ENCODE measurements around the gene COL20A1. TPM values are rescaled to one million over a fixed set of nuclear protein-coding genes. Genes with fewer than 3 reads are reported as not detected.

The COL20A1 gene
- total and polyA plus RNA-seq, 2 donors (not counting 1 experiment from before 2014, with no cell fraction given) = not detected

DNA sequence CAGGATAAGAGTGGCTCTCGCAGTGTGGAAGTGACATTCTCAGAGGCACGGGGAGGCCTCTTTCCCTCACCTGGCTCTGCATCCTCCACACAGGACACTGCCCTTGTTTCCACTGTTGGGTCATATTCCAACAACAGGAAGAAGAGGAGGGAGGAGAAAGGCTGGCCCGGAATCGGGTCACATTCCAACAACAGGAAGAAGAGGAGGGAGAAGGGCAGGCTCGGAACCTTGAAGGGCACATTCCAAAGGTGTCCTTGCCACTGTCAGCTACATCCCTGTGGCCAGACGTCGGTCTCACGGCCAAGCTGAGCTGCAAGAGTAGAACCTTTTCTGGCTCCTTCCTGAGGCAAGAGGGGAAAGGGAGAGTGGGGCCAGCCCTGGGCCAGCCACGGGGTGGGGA lies 42.7 kb downstream of the COL20A1 start:
- WGBS (ENCODE audit: insufficient coverage) = 56% methylated on average over 7 of the region's 9 CpGs
- Histone ChIP-seq H3K27ac (ENCODE audit: low read length in 2 of 2) (no peak overlapping the region), H3K36me3 (replicated peaks in 1 of 2; ENCODE audit: control extremely low read depth in 1 of 2, control insufficient read depth in 1 of 2, extremely low read depth in 1 of 2, insufficient read depth in 2 of 2, low read length in 1 of 2) (no peaks in the 10 kb centered on the region), H3K4me1 (ENCODE audit: control insufficient read depth in 2 of 2, insufficient read depth in 2 of 2, low read length in 2 of 2) (no peaks in the 10 kb centered on the region), H3K9me3 (ENCODE audit: control extremely low read depth in 1 of 3, control insufficient read depth in 2 of 3, insufficient read depth in 1 of 3, low read length in 2 of 3) (peaks cover 0 to 33% (median 0%) of the 10 kb centered on the region in 3 donors), H3K79me2 (ENCODE audit: control insufficient read depth, insufficient read depth, low read length) (no peaks in the 10 kb centered on the region), H2AFZ (ENCODE audit: insufficient read depth, low read depth, low read length, poor library complexity, severe bottlenecking) (no peak overlapping the region), H3K4me3 (ENCODE audit: control extremely low read depth in 1 of 5, extremely low read depth in 1 of 5, insufficient read depth in 1 of 5, low read depth in 2 of 5, low read length in 4 of 5) (no peak overlapping the region), H4K20me1 (ENCODE audit: control insufficient read depth, insufficient read depth, low read length, poor library complexity, severe bottlenecking) (no peaks in the 10 kb centered on the region), H3K9ac (ENCODE audit: low read length) (no peak overlapping the region), H3K27me3 (replicated peaks in 1 of 4; ENCODE audit: control extremely low read depth in 1 of 4, control insufficient read depth in 3 of 4, insufficient read depth in 4 of 4, low read length in 3 of 4) (peaks cover 0 to 2% (median 0%) of the 10 kb centered on the region in 4 experiments), H3K4me2 (replicated peaks; ENCODE audit: low read depth, low read length, poor library complexity, severe bottlenecking) (no peak overlapping the region)
- H3K4me3 Mint-ChIP-seq = no peak overlapping the region
- DNase-seq (no peak), ATAC-seq (ENCODE audit: low read depth) (no peak)
- peaks cover 19% of the 10 kb centered on the region for H3K27me3 Mint-ChIP-seq
- POLR2A ChIA-PET = no interaction called here
- no peak for TF ChIP-seq EZH2 (IDR thresholded peaks at IDR 0.05; ENCODE audit: borderline replicate concordance, insufficient read depth, low read depth, low read length, poor library complexity, severe bottlenecking)
- TF ChIP-seq, protein P1, sequence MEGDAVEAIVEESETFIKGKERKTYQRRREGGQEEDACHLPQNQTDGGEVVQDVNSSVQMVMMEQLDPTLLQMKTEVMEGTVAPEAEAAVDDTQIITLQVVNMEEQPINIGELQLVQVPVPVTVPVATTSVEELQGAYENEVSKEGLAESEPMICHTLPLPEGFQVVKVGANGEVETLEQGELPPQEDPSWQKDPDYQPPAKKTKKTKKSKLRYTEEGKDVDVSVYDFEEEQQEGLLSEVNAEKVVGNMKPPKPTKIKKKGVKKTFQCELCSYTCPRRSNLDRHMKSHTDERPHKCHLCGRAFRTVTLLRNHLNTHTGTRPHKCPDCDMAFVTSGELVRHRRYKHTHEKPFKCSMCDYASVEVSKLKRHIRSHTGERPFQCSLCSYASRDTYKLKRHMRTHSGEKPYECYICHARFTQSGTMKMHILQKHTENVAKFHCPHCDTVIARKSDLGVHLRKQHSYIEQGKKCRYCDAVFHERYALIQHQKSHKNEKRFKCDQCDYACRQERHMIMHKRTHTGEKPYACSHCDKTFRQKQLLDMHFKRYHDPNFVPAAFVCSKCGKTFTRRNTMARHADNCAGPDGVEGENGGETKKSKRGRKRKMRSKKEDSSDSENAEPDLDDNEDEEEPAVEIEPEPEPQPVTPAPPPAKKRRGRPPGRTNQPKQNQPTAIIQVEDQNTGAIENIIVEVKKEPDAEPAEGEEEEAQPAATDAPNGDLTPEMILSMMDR (IDR thresholded peaks at IDR 0.05) = no peak
- intact Hi-C loops (cut with micrococcal nuclease) = no loop called here
- CTCF ChIA-PET = no interaction called here
- H3K27ac Mint-ChIP-seq = no peak overlapping the region
- H3K4me1 Mint-ChIP-seq = no peaks in the 10 kb centered on the region
- peaks cover 16% of the 10 kb centered on the region for H3K9me3 Mint-ChIP-seq (ENCODE audit: insufficient read depth)

GRCh38 chr20:63336232-63336752 lies 43.3 kb downstream of the COL20A1 start:
- H3K9me3 Mint-ChIP-seq (ENCODE audit: insufficient read depth) = peaks cover 16% of the 10 kb centered on the region
- intact Hi-C loops (cut with micrococcal nuclease) = no loop called here
- H3K4me1 Mint-ChIP-seq = no peaks in the 10 kb centered on the region
- ChIA-PET POLR2A (no interaction called here), CTCF (no interaction called here)
- no peak overlapping the region for H3K9ac ChIP-seq (ENCODE audit: low read length)
- ATAC-seq (ENCODE audit: low read depth) = no peak
- WGBS (ENCODE audit: insufficient coverage) = 92% methylated on average over 26 of the region's 29 CpGs
- H3K4me1 ChIP-seq (ENCODE audit: control insufficient read depth in 2 of 2, insufficient read depth in 2 of 2, low read length in 2 of 2) = no peaks in the 10 kb centered on the region
- H3K27ac Mint-ChIP-seq = no peak overlapping the region
- no peak overlapping the region for H3K4me3 Mint-ChIP-seq
- no peaks in the 10 kb centered on the region for H3K79me2 ChIP-seq (ENCODE audit: control insufficient read depth, insufficient read depth, low read length)
- peaks cover 23% of the 10 kb centered on the region for H3K27me3 Mint-ChIP-seq
- H3K27me3 ChIP-seq (replicated peaks in 1 of 4; ENCODE audit: control extremely low read depth in 1 of 4, control insufficient read depth in 3 of 4, insufficient read depth in 4 of 4, low read length in 3 of 4) = peaks cover 0 to 2% (median 0%) of the 10 kb centered on the region in 4 experiments
- peaks cover 0 to 27% (median 0%) of the 10 kb centered on the region in 3 donors for H3K9me3 ChIP-seq (ENCODE audit: control extremely low read depth in 1 of 3, control insufficient read depth in 2 of 3, insufficient read depth in 1 of 3, low read length in 2 of 3)
- TF ChIP-seq, protein P1 (IDR thresholded peaks at IDR 0.05) = no peak
- no peak for TF ChIP-seq EZH2 (IDR thresholded peaks at IDR 0.05; ENCODE audit: borderline replicate concordance, insufficient read depth, low read depth, low read length, poor library complexity, severe bottlenecking)
- no peak overlapping the region for H3K4me3 ChIP-seq (ENCODE audit: control extremely low read depth in 1 of 5, extremely low read depth in 1 of 5, insufficient read depth in 1 of 5, low read depth in 2 of 5, low read length in 4 of 5)
- no peaks in the 10 kb centered on the region for H3K36me3 ChIP-seq (replicated peaks in 1 of 2; ENCODE audit: control extremely low read depth in 1 of 2, control insufficient read depth in 1 of 2, extremely low read depth in 1 of 2, insufficient read depth in 2 of 2, low read length in 1 of 2)
- H2AFZ ChIP-seq (ENCODE audit: insufficient read depth, low read depth, low read length, poor library complexity, severe bottlenecking) = no peak overlapping the region
- no peak overlapping the region for H3K4me2 ChIP-seq (replicated peaks; ENCODE audit: low read depth, low read length, poor library complexity, severe bottlenecking)
- no peak for DNase-seq
- no peaks in the 10 kb centered on the region for H4K20me1 ChIP-seq (ENCODE audit: control insufficient read depth, insufficient read depth, low read length, poor library complexity, severe bottlenecking)
- H3K27ac ChIP-seq (ENCODE audit: low read length in 2 of 2) = no peak overlapping the region

Data from B cell (primary cell).